Right renal pelvis (tissue), 4 donors: Measurements from ENCODE around the gene OTOP1. TPM values are rescaled to one million over a fixed set of nuclear protein-coding genes. Genes with fewer than 3 reads are reported as not detected.
"Not testable (repeated sequence)": the region's sequence is repeated elsewhere in the genome, so short reads cannot be mapped to it uniquely, and the experiment has no call there.

Source experiments
- DNase-seq, 4 donors: peaks; one replicate each; pipeline ENCODE4 v3.0.0-alpha.2; 2013; ENCODE audit warnings: low read depth in 4 of 4, low spot score in 3 of 4, missing footprints in 1 of 4
- polyA plus RNA-seq, 4 donors: library from polyadenylated mRNA; unstranded; fragments of 120-200 nt; gene quantifications; one replicate each; pipeline ENCODE4 v1.2.1, GENCODE V29; 2013; ENCODE audit not compliant: insufficient read length in 4 of 4

The OTOP1 gene, protein sequence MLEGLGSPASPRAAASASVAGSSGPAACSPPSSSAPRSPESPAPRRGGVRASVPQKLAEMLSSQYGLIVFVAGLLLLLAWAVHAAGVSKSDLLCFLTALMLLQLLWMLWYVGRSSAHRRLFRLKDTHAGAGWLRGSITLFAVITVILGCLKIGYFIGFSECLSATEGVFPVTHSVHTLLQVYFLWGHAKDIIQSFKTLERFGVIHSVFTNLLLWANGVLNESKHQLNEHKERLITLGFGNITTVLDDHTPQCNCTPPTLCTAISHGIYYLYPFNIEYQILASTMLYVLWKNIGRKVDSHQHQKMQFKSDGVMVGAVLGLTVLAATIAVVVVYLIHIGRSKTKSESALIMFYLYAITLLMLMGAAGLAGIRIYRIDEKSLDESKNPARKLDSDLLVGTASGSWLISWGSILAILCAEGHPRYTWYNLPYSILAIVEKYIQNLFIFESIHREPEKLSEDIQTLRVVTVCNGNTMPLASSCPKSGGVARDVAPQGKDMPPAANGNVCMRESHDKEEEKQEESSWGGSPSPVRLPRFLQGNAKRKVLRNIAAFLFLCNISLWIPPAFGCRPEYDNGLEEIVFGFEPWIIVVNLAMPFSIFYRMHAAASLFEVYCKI
- polyA plus RNA-seq: under 1 TPM in 1 of 4 donors, not detected in 3; 0.05 TPM

DNA sequence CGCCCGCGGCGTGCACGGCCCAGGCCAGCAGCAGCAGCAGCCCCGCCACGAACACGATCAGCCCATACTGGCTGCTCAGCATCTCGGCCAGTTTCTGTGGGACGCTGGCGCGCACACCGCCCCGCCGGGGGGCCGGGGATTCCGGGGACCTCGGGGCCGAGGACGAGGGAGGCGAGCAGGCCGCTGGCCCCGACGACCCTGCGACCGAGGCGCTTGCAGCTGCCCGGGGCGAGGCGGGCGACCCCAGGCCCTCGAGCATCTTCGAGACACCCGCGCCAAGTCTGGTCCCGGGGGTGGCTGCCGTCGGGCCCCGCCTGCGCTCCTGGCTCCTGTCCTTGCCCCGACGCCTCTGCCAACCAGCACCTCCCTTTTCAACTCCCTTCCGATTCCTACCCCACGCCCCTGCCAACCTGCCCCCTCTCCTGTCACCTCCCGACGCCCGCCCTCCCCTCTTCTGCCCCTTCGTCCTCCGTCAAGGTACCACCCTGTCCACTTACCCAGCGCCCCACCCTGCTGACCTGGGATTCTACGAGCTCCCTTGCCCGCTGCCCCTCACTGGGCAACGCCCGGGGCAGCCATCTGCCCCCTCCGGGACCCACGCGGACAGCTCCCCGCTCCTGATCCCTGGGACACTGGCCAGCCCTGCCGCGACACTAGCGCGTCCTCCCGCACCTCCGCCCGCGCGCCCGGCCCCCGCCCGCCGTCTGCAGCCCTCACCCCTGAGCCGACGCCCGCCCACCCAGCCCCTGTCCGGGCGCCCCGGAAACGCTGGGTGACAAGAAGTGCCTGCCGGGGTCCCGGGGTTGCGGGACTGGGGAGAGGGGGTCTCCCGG is at the start of gene OTOP1:
Gene OTOP1, minus strand, starts transcription at position 324 of the 833 bp plus-strand sequence. Its CDS starts 65 bp downstream, at position 259.
- no peak for DNase-seq

- no peak for DNase-seq
These were observed 47.5 kb upstream of the OTOP1 start for GRCh38 chr4:4274226-4274625.

DNA sequence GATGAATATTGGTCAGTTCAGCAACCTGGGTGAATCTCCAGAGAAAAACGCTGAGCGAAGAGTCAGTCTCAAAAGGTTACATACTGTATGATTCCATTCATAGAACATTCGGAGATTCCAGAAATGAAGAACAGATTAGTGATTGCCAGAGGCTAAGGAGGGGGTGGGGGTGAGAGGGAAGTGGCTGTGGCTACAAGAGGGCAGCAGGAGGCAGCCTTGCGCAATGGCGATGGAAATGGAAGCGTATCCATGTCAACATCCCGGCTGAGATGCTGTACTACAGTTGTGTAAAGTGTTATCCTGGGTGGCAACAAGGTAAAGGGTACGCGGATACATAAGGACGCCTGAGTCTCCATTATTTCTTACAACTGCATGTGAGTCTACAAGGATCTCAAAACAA is 45.2 kb upstream of the OTOP1 start:
- no peak for DNase-seq

DNA sequence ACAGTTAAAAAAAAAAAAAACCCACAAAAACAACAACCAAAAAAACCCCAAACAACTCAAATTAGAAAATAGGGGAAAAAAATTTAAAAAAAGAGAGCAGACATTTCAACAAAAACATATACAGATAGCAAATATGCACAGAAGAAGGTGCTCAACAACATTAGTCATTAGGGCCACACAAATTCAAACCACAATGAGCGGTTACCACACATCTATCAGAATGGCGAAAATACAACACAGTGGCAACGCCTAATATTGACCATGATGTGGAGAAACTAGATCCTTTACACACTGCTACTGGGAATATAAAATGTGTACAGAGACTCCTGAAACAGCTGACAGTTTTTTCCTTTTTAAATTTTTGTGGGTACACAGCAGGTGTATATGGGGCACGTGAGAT is 43.8 kb upstream of the OTOP1 start:
- no peak for DNase-seq

GRCh38 chr4:4269856-4270255 is 43.1 kb upstream of the OTOP1 start:
- DNase-seq: no peak

GRCh38 chr4:4269331-4269731 is 42.6 kb upstream of the OTOP1 start:
- no peak for DNase-seq

GRCh38 chr4:4268776-4269175 is 42.0 kb upstream of the OTOP1 start:
- DNase-seq: no peak

GRCh38 chr4:4267981-4268380 is 41.3 kb upstream of the OTOP1 start:
- DNase-seq: no peak

GRCh38 chr4:4260185-4260751 is 33.5 kb upstream of the OTOP1 start:
- no peak for DNase-seq

- DNase-seq: peak in 1 of 4 donors; percentile 4
These were observed 32.9 kb upstream of the OTOP1 start for GRCh38 chr4:4259484-4260100.

DNA sequence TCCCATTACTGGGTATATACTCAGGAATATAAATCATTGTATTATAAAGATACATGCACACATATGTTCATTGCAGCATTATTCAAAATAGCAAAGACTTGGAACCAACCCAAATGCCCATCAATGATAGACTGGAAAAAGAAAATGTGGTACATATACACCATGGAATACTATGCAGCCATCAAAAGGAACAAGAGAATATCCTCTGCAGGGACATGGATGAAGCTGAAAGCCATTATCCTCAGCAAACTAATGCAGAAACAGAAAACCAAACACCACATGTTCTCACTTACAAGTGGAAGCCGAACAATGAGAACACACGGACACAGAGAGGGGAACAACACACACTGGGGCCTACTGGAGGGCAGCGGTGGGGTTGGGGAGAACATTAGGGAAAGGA is 31.0 kb upstream of the OTOP1 start:
- not testable (repeated sequence) for DNase-seq

- DNase-seq: no peak
These were observed 30.1 kb upstream of the OTOP1 start for GRCh38 chr4:4256799-4257198.

- no peak for DNase-seq
These were observed 27.9 kb upstream of the OTOP1 start for GRCh38 chr4:4254666-4255065.

- DNase-seq: no peak
These were observed 27.5 kb upstream of the OTOP1 start for GRCh38 chr4:4254199-4254598.

- DNase-seq: no peak
These were observed 23.1 kb upstream of the OTOP1 start for GRCh38 chr4:4249866-4250265.

DNA sequence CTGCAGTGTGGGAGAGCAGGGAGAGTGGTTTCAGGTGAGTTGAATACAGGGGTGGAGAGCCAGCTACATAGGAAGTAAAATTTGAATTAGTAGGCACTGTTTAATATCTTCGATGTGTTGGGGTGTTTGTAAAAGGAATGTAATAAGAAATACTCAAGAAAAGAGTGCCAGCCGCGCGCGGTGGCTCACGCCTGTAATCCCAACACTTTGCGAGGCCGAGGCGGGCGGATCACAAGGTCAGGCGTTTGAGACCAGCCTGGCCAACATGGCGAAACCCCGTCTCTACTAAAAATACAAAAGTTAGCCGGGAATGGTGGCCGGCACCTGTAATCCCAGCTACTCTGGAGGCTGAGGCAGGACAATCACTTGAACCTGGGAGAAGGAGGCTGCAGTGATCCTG is 22.6 kb upstream of the OTOP1 start:
- not testable (repeated sequence) for DNase-seq

DNA sequence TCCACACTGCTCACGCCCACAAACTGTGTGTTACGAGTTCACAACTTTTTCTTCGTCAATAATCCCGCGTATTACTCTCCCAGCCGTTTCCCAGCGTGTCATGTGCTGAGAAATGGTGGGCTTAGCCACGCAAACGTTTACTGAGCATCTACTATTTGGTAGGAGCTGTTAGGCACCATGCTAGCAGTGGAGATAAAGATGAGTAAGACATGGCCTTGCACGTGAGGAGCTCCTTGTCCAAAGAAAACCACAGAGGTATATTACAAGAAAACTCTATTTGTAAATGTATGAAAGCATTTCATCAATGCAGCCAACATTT is 22.1 kb upstream of the OTOP1 start:
- peak in 1 of 4 donors; percentile 0 for DNase-seq

DNA sequence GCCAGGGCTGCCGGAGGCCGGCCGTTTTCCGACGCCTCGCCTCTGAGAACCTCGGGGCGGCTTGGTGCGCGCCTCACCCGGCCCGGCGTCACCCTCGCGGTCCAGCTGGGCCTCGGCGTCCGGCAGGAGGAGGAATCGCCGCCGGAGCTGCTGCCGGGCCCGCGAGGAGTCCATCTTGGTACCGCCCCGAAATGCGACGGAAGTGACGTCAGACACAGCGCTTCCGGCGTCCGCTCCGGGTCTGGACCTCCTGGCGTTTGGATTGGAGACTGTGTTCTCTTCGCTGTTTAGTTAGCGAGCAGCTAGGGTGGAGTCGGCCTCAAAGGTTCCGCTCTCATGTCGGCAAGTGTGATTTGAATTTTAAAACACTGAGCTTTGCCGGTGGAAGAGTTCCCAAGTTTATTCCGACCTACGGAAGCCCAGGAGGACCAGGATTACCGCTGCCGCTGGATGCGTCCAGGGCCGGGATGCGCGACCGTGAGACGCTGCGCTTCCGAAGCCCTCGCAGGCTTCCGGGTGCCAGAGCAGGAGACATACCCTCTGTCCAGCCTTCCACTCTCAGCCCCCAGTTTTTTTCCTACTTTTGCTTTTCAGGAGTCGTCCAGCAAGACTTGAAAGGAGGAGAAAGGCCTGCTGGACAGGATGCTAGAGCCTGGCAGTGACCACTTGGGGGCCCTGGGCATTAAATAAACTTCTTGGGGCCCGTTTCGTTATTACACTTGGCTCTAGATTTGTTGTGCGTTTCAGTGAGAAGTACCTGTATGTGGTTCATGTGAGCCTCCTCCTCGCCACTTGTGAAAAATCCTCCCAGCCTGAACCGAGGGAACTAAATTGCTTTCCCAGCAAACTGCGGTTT is 21.5 kb upstream of the OTOP1 start, which contains the start of gene TMEM128:
Gene TMEM128, minus strand, starts transcription at position 195 of the 856 bp plus-strand sequence. Its CDS starts 21 bp downstream, at position 174.
- DNase-seq: peak; percentile 91 to 97 (median 92)

DNA sequence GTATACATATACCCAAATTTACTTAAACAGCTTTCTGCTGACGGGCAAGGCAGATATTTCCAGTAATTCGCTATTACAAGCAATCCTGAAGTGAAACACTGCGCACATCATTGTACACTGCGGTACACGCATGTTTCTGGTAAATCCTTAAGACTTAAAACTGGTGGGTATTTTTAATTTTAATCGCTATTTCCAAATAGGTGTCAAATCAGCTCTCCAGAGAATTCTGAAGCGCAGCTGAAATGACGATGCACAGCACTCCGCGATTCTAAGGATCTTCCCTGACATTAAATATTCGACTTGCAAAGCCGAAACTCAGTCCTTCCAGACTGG is 20.9 kb upstream of the OTOP1 start:
- DNase-seq: no peak

- DNase-seq: no peak
These were observed 18.4 kb upstream of the OTOP1 start for GRCh38 chr4:4245172-4245571.
